ENCODE data around the gene CXCL12.

DNA sequence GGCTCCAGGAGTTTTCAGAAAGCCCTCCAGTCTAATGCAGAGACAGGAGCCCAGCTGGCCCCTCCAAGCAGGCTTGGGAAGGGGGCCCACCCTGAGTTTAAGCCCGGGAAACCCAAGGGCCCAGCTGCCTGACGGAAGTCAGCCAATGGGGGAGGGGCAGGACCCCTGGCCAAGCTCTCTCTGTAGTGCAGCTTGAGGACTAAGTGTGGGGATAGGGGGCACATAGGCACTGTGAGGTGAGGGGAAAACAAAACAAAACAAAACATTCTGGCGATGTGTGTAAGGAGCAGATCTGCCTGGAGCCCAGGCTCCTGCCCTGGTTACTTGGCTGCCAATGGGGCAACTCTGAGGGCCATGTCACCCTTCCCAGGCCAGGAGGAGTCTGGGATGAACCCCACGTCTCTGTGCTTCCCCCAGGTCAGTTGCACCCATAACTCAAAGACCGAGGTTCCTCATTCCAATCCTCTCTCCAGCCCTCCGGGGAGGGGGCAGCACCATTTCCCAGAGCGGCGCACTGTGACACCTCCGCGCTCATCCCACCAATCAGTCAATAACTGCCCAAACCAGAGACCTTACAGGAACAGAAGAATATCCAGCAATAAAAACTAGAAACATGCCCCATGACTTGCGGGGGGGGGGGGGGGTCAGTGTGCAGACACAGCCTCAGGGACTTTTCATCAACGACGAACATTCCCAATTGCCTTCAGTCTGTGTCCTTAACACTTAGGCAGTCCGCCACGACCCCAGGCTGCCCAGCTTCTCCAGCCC, 1.7 kb downstream of the CXCL12 start:
- TF ChIP-seq, protein P1, sequence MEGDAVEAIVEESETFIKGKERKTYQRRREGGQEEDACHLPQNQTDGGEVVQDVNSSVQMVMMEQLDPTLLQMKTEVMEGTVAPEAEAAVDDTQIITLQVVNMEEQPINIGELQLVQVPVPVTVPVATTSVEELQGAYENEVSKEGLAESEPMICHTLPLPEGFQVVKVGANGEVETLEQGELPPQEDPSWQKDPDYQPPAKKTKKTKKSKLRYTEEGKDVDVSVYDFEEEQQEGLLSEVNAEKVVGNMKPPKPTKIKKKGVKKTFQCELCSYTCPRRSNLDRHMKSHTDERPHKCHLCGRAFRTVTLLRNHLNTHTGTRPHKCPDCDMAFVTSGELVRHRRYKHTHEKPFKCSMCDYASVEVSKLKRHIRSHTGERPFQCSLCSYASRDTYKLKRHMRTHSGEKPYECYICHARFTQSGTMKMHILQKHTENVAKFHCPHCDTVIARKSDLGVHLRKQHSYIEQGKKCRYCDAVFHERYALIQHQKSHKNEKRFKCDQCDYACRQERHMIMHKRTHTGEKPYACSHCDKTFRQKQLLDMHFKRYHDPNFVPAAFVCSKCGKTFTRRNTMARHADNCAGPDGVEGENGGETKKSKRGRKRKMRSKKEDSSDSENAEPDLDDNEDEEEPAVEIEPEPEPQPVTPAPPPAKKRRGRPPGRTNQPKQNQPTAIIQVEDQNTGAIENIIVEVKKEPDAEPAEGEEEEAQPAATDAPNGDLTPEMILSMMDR (IDR thresholded peaks at IDR 0.05; ENCODE audit: low read depth, low read length, missing input control), result no peak
- TF ChIP-seq, protein P2, sequence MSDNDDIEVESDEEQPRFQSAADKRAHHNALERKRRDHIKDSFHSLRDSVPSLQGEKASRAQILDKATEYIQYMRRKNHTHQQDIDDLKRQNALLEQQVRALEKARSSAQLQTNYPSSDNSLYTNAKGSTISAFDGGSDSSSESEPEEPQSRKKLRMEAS (IDR thresholded peaks at IDR 0.05), result no peak
- TF ChIP-seq RXRA (IDR thresholded peaks at IDR 0.05) (no peak), GABPA (IDR thresholded peaks at IDR 0.05 in 1 of 2, conservative IDR thresholded peaks at IDR 0.05 in 1 of 2) (no peak), JUND (IDR thresholded peaks at IDR 0.05) (no peak), TAF1 (conservative IDR thresholded peaks at IDR 0.05) (no peak), SP1 (IDR thresholded peaks at IDR 0.05) (no peak)
- TF ChIP-seq, protein P3, sequence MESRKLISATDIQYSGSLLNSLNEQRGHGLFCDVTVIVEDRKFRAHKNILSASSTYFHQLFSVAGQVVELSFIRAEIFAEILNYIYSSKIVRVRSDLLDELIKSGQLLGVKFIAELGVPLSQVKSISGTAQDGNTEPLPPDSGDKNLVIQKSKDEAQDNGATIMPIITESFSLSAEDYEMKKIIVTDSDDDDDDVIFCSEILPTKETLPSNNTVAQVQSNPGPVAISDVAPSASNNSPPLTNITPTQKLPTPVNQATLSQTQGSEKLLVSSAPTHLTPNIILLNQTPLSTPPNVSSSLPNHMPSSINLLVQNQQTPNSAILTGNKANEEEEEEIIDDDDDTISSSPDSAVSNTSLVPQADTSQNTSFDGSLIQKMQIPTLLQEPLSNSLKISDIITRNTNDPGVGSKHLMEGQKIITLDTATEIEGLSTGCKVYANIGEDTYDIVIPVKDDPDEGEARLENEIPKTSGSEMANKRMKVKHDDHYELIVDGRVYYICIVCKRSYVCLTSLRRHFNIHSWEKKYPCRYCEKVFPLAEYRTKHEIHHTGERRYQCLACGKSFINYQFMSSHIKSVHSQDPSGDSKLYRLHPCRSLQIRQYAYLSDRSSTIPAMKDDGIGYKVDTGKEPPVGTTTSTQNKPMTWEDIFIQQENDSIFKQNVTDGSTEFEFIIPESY (IDR thresholded peaks at IDR 0.05), result no peak
- TF ChIP-seq, protein P4, sequence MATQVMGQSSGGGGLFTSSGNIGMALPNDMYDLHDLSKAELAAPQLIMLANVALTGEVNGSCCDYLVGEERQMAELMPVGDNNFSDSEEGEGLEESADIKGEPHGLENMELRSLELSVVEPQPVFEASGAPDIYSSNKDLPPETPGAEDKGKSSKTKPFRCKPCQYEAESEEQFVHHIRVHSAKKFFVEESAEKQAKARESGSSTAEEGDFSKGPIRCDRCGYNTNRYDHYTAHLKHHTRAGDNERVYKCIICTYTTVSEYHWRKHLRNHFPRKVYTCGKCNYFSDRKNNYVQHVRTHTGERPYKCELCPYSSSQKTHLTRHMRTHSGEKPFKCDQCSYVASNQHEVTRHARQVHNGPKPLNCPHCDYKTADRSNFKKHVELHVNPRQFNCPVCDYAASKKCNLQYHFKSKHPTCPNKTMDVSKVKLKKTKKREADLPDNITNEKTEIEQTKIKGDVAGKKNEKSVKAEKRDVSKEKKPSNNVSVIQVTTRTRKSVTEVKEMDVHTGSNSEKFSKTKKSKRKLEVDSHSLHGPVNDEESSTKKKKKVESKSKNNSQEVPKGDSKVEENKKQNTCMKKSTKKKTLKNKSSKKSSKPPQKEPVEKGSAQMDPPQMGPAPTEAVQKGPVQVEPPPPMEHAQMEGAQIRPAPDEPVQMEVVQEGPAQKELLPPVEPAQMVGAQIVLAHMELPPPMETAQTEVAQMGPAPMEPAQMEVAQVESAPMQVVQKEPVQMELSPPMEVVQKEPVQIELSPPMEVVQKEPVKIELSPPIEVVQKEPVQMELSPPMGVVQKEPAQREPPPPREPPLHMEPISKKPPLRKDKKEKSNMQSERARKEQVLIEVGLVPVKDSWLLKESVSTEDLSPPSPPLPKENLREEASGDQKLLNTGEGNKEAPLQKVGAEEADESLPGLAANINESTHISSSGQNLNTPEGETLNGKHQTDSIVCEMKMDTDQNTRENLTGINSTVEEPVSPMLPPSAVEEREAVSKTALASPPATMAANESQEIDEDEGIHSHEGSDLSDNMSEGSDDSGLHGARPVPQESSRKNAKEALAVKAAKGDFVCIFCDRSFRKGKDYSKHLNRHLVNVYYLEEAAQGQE (IDR thresholded peaks at IDR 0.05), result no peak
